ENCODE results near the gene JMJD1C.

DNA sequence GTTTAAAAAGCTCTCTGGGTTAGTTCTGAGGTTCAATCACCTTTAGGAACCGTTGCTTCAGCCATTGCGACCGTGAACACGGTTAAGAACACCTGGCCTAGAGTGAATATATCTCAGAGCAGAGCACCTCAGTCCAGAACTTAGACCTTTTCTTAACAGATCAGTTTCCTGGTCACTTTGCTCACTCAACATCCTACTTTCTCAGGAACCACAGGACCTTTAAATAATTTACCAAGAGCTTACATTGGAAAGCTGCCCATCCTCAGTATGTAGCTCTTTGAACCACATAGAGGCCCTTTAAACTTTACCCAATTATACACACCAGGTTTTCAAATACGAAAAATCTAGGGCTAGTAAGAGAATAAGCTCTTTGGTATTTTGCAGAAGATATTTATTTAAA lies 179.4 kb downstream of the JMJD1C start:
- TF ChIP-seq, protein P1, sequence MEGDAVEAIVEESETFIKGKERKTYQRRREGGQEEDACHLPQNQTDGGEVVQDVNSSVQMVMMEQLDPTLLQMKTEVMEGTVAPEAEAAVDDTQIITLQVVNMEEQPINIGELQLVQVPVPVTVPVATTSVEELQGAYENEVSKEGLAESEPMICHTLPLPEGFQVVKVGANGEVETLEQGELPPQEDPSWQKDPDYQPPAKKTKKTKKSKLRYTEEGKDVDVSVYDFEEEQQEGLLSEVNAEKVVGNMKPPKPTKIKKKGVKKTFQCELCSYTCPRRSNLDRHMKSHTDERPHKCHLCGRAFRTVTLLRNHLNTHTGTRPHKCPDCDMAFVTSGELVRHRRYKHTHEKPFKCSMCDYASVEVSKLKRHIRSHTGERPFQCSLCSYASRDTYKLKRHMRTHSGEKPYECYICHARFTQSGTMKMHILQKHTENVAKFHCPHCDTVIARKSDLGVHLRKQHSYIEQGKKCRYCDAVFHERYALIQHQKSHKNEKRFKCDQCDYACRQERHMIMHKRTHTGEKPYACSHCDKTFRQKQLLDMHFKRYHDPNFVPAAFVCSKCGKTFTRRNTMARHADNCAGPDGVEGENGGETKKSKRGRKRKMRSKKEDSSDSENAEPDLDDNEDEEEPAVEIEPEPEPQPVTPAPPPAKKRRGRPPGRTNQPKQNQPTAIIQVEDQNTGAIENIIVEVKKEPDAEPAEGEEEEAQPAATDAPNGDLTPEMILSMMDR (IDR thresholded peaks at IDR 0.05): no peak
- TF ChIP-seq POLR2A (IDR thresholded peaks at IDR 0.05): no peak
